GM10847 (cell line): ENCODE data around the gene CCDC83.
A peak's percentile ranks its signal among the peaks of the same experiment; 100 is the strongest.

ENCODE experiments used
- POLR2A ChIP-seq: IDR thresholded peaks from 2 replicates; pipeline ENCODE4 v1.6.1; 2011; ENCODE audit not compliant: insufficient read length; ENCODE audit errors: extremely low read depth

CCDC83 gene

DNA sequence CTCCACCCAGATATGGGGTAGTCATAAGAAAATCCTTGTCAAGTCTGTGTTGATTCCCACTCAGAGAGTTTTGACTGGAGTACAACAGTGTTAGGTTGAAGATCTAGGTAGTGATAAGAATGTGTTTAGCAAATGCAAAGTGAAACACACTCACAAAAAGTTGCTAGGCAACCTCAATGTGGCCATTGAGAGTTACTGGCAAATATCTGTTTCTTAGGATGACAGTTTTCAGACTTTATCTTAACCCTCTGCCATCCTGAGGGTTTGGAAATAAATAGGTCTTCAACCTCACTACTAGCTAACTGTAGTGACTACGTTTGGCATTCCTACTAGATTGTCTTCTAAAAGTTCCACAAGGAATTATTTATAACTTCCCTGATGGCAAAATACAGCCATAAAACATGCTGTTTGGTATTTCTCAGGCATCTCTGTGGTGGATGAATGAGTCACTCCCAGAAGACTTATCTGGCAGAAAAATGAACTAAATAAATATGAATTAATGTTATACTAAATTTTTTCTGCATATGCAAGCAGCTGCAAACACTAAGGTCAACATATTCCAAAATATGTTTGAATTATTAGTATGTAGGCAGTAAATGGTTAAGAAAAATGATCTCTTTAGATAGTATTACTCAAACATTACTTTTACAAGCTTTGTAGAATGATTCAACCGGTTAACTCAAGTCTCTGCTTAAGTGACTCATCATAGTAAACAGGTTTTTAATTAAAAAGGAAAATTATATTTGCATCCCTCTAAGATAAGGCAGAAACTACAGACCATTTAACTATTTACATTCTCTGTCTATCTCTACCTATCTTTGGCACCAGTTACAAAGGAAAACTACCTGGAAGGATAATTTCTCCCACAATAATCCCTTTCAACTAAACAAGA lies 27.2 kb upstream of the CCDC83 start:
- no peak for TF ChIP-seq POLR2A

DNA sequence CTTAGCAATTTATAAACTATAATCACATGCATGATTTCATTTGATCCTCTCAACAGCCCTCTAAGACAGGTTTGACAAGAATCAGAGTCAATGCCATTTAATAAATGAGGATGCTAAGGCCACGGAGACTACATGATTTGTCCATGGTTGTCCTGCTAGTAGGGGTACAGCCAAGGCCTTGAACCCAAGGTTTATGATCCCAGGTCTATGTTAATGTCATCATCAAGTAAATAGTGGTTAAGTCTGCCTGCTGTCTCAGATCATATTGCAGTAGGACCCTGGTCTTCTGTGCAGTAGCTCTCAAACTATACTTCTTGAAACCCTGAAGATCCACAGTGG lies 26.6 kb upstream of the CCDC83 start:
- TF ChIP-seq POLR2A = no peak

DNA sequence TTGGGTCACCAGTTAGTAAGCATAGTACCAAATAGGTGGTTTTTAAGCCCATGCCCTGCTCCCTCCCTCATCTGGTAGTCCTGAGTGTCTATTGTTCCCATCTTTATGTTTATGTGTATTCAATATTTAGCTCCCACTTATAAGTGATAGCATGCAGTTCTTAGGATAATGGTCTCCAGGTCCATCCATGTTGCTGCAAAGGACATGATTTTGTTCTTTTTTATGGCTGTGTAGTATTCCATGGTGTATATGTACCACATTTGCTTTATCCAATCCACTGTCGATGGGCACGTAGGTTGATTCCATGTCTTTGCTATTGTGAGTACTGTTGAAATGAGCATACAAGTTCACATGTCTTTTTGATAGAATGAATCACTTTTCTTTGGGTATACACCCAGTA lies 26.0 kb upstream of the CCDC83 start:
- no peak for TF ChIP-seq POLR2A

DNA sequence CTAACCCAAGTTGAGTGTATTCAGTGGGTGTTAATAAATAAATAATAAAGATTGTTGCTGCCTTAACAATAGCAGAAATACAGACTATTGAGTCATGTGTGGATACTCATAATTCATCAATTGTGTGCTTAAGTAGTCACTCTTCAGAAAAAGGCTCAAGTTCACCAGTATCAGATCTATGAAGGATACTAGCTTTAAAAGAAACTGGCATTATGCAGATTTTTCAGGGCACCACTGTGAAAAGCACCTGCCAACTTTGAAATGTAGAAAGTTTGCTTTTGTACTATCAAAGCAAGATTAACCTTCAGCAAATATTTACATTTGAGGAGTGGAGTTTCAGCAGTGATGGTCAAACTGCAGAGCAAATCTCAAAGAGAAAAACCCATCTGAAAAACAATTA lies 24.1 kb upstream of the CCDC83 start:
- no peak for TF ChIP-seq POLR2A

DNA sequence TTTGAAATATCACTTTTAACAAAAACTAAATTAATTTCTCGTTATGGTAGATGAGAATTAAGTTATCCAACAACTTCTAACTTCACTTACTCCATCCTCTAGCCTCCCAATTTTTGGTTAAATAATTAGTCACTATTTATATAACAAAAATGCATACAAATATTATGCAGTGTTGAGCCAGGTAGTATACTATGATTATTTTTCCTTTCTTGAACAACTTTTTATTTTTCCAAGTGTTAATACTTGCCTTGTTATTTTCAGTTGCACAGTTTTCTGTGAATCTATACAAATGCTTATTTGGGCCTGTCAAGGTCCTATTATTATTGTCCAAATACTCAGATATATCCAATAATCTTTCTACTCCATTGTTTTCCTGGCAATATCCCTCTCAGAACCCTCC lies 19.9 kb upstream of the CCDC83 start:
- TF ChIP-seq POLR2A = no peak

DNA sequence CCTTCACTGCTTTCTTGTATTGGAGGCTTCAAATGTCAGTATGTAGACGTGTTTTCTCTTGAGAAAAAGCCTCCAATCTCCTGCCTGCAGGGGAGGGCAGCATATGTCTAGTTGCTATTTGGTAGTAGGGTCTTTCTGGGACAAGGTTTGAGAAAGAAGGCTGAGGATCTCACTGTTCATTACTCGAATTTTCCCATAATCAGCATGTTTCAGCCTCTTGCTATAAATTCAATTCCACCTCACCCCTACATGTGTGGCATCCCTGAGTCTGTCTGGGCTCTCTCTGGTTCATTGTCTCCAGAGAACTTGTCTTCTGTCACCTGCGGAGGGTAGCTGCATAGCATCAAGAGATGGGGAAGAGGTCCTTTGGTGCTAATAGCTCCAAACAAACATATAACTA lies 19.5 kb upstream of the CCDC83 start:
- TF ChIP-seq POLR2A = no peak

DNA sequence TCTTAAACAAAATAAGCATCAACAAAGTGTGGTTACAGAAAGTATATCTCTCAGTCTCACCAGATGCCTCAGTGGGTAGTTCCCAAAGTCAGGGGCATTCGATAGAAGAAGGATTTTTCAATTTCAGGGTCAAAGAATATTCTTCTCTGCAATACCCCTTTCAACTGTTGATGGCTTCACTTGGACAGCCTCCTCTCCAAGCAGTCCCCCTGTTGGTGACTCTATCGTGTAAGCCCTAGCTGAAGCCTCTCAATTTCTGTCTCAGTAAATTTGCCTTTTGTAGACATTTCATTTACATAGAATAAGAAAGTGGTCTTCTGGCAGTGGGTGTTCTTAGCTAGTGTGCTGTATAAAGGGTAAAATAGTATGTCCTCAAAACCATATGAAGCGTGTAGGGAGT lies 11.3 kb upstream of the CCDC83 start:
- TF ChIP-seq POLR2A = no peak

DNA sequence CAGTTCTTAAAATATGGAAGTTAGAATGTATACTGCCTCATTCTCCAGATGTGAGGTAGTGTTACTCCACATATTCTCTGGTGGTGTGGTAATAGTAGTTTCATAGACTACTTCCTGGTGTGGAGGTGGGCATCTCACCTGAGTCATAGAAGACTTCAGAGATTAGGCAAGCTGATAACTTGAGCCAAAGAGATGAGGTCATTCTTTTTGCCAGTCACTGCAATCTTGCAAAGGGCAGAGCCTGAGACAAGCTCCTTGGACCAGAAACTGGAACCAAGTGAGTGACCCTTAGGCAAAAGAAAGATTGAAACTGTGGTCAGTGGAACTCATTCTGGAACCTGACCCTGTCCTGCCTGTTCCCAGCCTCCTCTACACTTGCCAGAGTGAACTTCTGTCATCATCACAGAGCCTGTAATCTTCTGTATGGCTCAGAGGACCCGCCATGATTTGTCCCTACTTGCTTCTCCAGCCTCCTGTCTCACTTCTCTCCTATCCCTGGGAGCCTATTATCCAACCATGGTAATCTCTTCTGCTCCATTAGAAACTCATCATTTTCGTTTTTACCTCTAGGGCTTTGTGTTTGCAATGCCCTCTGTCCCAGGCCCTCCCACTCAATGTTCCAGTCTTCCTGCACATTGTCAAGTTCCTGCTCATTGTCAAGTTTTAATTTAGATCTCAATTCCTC lies 10.6 kb upstream of the CCDC83 start:
- no peak for TF ChIP-seq POLR2A

DNA sequence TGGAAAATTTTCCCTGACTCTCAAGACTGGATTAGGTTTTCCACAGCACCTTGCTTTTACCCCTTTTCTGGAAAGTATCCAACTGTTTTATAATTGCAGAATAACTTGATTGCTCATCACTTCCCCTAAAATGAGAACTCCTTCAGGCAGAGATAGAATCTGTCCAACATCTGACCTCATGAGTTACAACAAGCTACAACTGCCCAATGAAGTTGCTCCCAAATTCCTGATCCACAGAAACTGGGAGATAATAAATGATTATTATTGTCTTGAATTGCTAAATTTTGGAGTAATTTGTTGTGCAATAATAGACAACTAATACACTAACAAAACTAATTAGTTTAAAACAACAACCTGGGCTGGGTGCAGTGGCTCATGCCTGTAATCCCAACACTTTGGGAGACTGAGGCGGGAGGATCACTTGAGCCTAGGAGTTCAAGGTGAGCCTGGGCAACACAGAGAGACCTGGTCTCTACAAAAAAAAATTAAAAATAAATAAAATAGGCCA lies 10.0 kb upstream of the CCDC83 start:
- no peak for TF ChIP-seq POLR2A

DNA sequence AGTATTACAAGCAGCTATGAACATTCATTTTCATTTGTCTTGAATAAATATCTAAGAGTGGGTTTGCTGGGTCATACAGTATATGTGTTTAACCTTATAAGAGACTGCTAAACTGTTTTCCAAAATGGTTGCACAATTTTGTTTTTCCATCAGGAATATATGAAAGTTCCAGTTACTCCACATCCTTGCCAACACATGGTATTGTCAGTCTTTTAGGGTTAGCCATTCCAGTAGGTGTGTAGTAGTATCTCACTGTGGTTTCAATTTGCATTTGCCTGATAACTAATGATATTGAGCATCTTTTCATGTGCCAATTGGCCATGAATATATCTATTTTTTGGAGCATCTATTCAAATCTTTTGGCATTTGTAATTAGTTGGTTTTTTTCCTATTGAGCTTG lies 7.7 kb upstream of the CCDC83 start:
- TF ChIP-seq POLR2A = no peak

DNA sequence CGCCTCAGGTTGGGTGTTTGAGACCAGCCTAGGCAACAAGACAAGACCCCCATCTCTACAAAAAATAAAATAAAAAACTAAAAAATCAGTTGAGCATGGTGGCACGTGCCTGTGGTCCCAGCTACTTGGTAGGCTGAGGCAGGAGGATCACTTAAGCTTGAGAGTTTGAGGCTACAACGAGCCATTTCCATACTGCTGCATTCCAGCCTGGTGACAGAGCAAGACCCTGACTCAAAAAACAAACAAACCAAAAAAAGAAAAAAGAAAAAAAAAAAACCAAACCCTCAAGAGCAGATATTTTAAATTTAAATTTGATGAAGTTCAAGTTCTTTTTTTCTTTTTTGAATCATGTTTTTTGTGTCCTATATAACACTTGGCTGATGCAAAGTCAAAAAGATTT lies 7.2 kb upstream of the CCDC83 start:
- TF ChIP-seq POLR2A = no peak

DNA sequence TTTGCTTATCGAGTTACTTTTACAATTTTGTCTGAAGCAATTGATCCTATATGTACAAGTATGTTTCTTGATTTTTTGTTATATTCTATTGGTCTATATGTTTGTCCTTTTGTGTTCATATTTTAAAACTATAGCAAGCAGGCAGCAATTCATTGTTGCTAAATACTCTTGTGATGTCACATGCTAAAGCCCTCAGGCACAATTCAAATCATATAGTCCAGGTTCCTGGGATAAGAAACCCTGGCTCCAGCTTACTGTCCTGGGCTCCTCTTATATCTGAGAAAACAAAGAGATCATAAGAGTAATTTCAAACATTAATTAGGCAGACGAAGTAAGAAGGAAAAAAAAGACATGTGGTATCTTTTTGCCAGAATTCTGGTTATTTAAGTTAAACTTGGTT lies 6.6 kb upstream of the CCDC83 start:
- TF ChIP-seq POLR2A = no peak

DNA sequence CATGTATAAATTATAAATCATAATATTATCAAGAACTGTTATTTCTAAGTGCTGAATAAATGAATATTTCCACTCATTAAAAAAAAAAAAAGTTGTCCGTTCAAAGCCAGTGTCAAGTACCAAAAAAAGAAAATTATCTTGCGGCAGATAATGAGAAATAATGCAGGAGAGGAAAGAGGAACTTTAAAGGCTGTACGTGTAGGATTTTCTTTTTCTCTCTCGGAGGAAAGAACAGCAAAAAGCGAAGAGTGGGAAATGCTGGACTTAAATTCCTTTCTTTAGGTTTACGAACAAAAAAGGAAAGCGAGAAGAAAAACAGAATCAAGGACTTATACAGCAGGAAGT lies 999 bp upstream of the CCDC83 start:
- no peak for TF ChIP-seq POLR2A

DNA sequence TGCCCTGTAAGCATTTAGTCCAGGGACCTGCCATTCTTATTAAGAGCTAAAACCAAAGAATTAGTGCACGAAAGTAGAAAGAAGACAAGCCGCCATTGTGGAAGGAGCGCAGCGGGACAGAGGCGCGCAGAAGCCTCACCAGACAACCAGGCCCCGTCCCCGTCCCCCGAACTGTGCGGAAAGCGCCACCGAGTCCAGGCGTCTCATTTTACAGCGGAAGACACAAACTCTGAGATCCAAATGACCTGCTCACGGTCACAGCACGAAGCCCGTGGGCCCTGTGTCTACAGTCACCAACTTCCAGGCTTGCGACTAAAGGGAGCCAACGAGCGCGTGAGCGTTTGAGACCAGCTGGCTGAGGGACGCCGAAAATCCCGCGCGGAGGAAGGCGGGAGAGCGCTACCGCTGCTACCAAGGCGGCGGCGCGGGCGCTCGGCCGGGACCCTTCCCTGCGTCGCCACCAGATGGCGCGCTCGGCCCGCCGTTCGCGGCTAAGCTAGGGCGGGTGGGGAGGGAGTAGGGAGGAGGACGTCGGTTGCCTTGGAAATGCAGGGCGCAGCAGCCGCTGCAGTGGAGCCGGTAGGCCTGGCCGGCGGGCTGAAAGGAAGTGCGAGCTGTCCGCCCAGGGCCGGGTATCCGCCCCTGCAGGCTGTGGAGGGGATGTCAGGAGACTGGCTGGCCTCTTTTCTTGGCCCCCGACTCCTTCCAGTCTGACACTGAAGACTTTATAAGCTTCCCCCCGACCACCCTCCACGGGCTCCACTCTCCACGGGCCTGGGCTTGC lies 434 bp upstream of the CCDC83 start:
- peak; percentile 22 for TF ChIP-seq POLR2A

DNA sequence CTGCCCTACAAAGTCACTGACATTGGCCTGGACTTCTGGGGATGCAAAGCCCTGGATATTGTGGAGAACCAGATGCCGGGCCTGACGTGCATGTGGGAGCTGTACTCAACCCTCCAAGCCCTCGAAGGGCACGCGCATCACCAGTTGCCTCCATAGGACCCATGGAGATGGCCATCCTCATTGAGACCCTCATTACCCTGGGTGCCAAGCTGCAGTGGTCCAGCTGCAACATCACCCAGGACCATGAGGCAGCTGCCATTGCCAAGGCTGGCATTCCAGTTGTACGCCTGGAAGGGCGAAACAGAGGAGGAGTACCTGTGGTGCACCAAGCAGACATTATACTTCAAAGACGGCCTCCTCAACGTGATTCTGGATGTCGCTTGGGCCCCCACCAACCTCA lies 1.9 kb downstream of the CCDC83 start:
- no peak for TF ChIP-seq POLR2A

DNA sequence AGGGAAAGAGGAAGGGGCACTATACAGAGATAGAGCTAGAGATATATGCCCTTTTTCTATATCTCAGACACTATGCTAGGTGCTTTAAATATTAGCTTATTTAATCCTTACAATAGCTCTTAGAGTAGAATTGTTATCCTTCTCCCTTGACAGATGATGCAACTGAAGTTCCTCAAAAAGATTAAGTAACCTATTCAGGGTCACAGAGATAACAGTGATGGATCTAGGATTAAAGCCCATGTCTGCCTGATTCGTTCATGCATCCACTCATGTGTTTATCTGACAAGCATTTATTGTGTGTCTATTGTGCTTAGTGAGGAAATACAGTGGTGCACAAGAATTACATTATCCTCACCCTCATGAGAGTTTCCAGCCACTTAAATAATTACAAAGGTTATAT lies 8.7 kb downstream of the CCDC83 start:
- no peak for TF ChIP-seq POLR2A
